B cell (primary cell): Measurements from ENCODE around the gene USP12. TPM values are rescaled to one million over a fixed set of nuclear protein-coding genes. Genes with fewer than 3 reads are reported as not detected.
A peak's percentile ranks its signal among the peaks of the same experiment; 100 is the strongest.
"Not testable (repeated sequence)": the region's sequence is repeated elsewhere in the genome, so short reads cannot be mapped to it uniquely, and the experiment has no call there.

Experiments
- ATAC-seq: fragments of 200-7000 bp; cut with Tn5 transposase; one replicate; pipeline ENCODE4 v1.10.0; 2021; ENCODE audit warnings: low read depth, mild to moderate bottlenecking, moderate number of reproducible peaks, moderate library complexity
- CTCF ChIA-PET: fragments of 350-600 bp; sonication (Branson Sonifier 250); formaldehyde crosslinking; loops from one replicate; lab custom pipeline; 2021; ENCODE audit warnings: antibody characterized with exemption, inconsistent platforms; lab: Charles Lee
- POLR2A ChIA-PET: fragments of 350-600 bp; sonication (Branson Sonifier 250); formaldehyde crosslinking; loops from one replicate; lab custom pipeline; 2021; ENCODE audit warnings: antibody characterized with exemption; lab: Charles Lee
- DNase-seq: peaks from one replicate; pipeline ENCODE4 v3.0.0; 2013
- H2AFZ ChIP-seq: 2 replicates; pipeline ENCODE4 v1.6.1; 2012; ENCODE audit warnings: mild to moderate bottlenecking, low read depth, low read length; ENCODE audit not compliant: insufficient read depth, poor library complexity, severe bottlenecking
- H3K27ac ChIP-seq, 2 donors: 1 replicate in 1 of 2; 2 replicates in 1 of 2; pipeline ENCODE4 v1.5.1; 2012 to 2013; ENCODE audit warnings: low read length in 2 of 2, mild to moderate bottlenecking in 2 of 2, moderate library complexity in 1 of 2
- H3K27me3 ChIP-seq, 4 experiments: fragments of 200-600 bp in 1 of 4; sonication (generic) in 1 of 4; replicated peaks in 1 of 4; 1 replicate in 2 of 4; 2 replicates in 2 of 4; pipeline versions ENCODE4 v1.6.1 to v1.7.0; 2013 to 2016; ENCODE audit warnings: low read length in 3 of 4, mild to moderate bottlenecking in 2 of 4, mixed read lengths in 1 of 4, moderate library complexity in 1 of 4; ENCODE audit not compliant: insufficient read depth in 4 of 4, control insufficient read depth in 3 of 4; ENCODE audit errors: control extremely low read depth in 1 of 4
- H3K36me3 ChIP-seq, 2 experiments: replicated peaks in 1 of 2; 1 replicate in 1 of 2; 2 replicates in 1 of 2; pipeline versions ENCODE4 v1.6.1 to v1.7.1; 2013; ENCODE audit warnings: low read length in 1 of 2; ENCODE audit not compliant: insufficient read depth in 2 of 2, control insufficient read depth in 1 of 2; ENCODE audit errors: control extremely low read depth in 1 of 2, extremely low read depth in 1 of 2
- H3K4me1 ChIP-seq, 2 donors: fragments of 200-600 bp in 1 of 2; sonication (generic) in 1 of 2; 1 replicate in 1 of 2; 2 replicates in 1 of 2; pipeline versions ENCODE4 v1.5.1 to v1.6.1; 2013 to 2017; ENCODE audit warnings: low read length in 2 of 2; ENCODE audit not compliant: control insufficient read depth in 2 of 2, insufficient read depth in 2 of 2
- H3K4me2 ChIP-seq: replicated peaks from 2 replicates; pipeline ENCODE3; 2012; ENCODE audit warnings: mild to moderate bottlenecking, low read depth, low read length; ENCODE audit not compliant: poor library complexity, severe bottlenecking
- H3K4me3 ChIP-seq, 5 experiments: fragments of 200-600 bp in 1 of 5; sonication (generic) in 1 of 5; 1 replicate in 3 of 5; 2 replicates in 2 of 5; pipeline versions ENCODE4 v1.5.1 to v1.7.0; 2011 to 2016; ENCODE audit warnings: low read length in 4 of 5, mild to moderate bottlenecking in 4 of 5, low read depth in 2 of 5, control low read depth in 1 of 5, moderate library complexity in 1 of 5; ENCODE audit not compliant: insufficient read depth in 1 of 5; ENCODE audit errors: control extremely low read depth in 1 of 5, extremely low read depth in 1 of 5
- H3K79me2 ChIP-seq: fragments of 200-600 bp; sonication (generic); one replicate; pipeline ENCODE4 v1.6.0; 2016; ENCODE audit warnings: low read length; ENCODE audit not compliant: control insufficient read depth, insufficient read depth
- H3K9ac ChIP-seq: fragments of 200-600 bp; sonication (generic); 2 replicates; pipeline ENCODE4 v1.6.1; 2017; ENCODE audit warnings: mild to moderate bottlenecking, low read length, moderate library complexity
- H3K9me3 ChIP-seq, 3 donors: one replicate each; pipeline versions ENCODE4 v1.6.1 to v1.7.1; 2013; ENCODE audit warnings: low read length in 2 of 3; ENCODE audit not compliant: control insufficient read depth in 2 of 3, insufficient read depth in 1 of 3; ENCODE audit errors: control extremely low read depth in 1 of 3
- H4K20me1 ChIP-seq: 2 replicates; pipeline ENCODE4 v1.6.0; 2012; ENCODE audit warnings: mild to moderate bottlenecking, low read length; ENCODE audit not compliant: insufficient read depth, control insufficient read depth, poor library complexity, severe bottlenecking
- H3K27ac Mint-ChIP-seq: one replicate; pipeline ENCODE4 v1.8.0; 2021; ENCODE audit warnings: mixed read lengths
- H3K27me3 Mint-ChIP-seq: one replicate; pipeline ENCODE4 v1.8.0; 2021; ENCODE audit warnings: mixed read lengths
- H3K4me1 Mint-ChIP-seq: one replicate; pipeline ENCODE4 v1.8.0; 2021; ENCODE audit warnings: mixed read lengths
- H3K4me3 Mint-ChIP-seq: one replicate; pipeline ENCODE4 v1.8.0; 2021; ENCODE audit warnings: mixed read lengths
- H3K9me3 Mint-ChIP-seq: one replicate; pipeline ENCODE4 v1.8.0; 2022; ENCODE audit warnings: mixed read lengths; ENCODE audit not compliant: insufficient read depth
- CTCF ChIP-seq: fragments of 200-600 bp; IDR thresholded peaks from one replicate; pipeline ENCODE4 v1.8.0; 2022; ENCODE audit warnings: antibody characterized with exemption, mild to moderate bottlenecking
- EZH2 ChIP-seq: IDR thresholded peaks from 2 replicates; pipeline ENCODE4 v1.6.1; 2012; ENCODE audit warnings: borderline replicate concordance, low read depth, mild to moderate bottlenecking, moderate library complexity, low read length; ENCODE audit not compliant: insufficient read depth, poor library complexity, severe bottlenecking
- whole genome bisulfite sequencing: methylation state at CpG from one replicate; pipeline ENCODE4 v1.1.5; 2013; ENCODE audit warnings: missing lambda C conversion rate; ENCODE audit not compliant: insufficient coverage; 5-methylcytosine and 5-hydroxymethylcytosine counted together
- intact Hi-C: fragments of 100-400 bp; cut with micrococcal nuclease; formaldehyde crosslinking; loops from one replicate; pipeline ENCODE4 v1.10.0; 2022
- polyA plus RNA-seq: library from polyadenylated mRNA; depleted of rRNA; stranded (reverse); fragments of >200 nt; gene quantifications from 2 replicates; pipeline ENCODE4 v1.2.3, GENCODE V29; 2012
- total RNA-seq, 2 donors: library from RNA; stranded (reverse); fragments of 120-200 nt in 1 of 2; gene quantifications; 1 replicate in 1 of 2; 2 replicates in 1 of 2; pipeline versions ENCODE4 v1.2.3 to v1.2.4, GENCODE V29; 2013 to 2022

USP12 gene
- total and polyA plus RNA-seq, 2 donors (not counting 1 experiment from before 2014, with no cell fraction given), result 21.7 to 46.3 TPM

GRCh38 chr13:27125357-27126282, 46.0 kb downstream of the USP12 start:
- Mint-ChIP-seq H3K27ac (peak overlapping the region; percentile 53), H3K4me1 (peaks cover 60% of the 10 kb centered on the region), H3K4me3 (no peak overlapping the region), H3K9me3 (peaks cover 7% of the 10 kb centered on the region), H3K27me3 (no peaks in the 10 kb centered on the region)
- WGBS, result 96% methylated on average over 21 of the region's 23 CpGs
- intact Hi-C loops, result no loop called here
- Histone ChIP-seq H3K27me3 (no peaks in the 10 kb centered on the region), H3K9me3 (peaks cover 2 to 28% (median 10%) of the 10 kb centered on the region in 3 donors), H2AFZ (no peak overlapping the region), H3K79me2 (peaks cover 97% of the 10 kb centered on the region), H4K20me1 (peaks cover 64% of the 10 kb centered on the region), H3K9ac (no peak overlapping the region), H3K4me3 (no peak overlapping the region), H3K36me3 (no peaks in the 10 kb centered on the region), H3K4me1 (peaks cover 15 to 21% of the 10 kb centered on the region in 2 donors), H3K4me2 (no peak overlapping the region), H3K27ac (no peak overlapping the region)
- TF ChIP-seq EZH2 (no peak), CTCF (no peak)
- ATAC-seq, result no peak
- no peak for DNase-seq
- CTCF ChIA-PET, result no interaction called here
- POLR2A ChIA-PET, result no interaction called here

- Mint-ChIP-seq H3K4me1 (peaks cover 59% of the 10 kb centered on the region), H3K27me3 (no peaks in the 10 kb centered on the region), H3K27ac (no peak overlapping the region), H3K9me3 (peaks cover 6% of the 10 kb centered on the region), H3K4me3 (no peak overlapping the region)
- no peak for ATAC-seq
- 100% methylated on average over 3 of the region's 4 CpGs for WGBS
- H3K4me2 ChIP-seq, result no peak overlapping the region
- no peak overlapping the region for H3K4me3 ChIP-seq
- peaks cover 0 to 23% (median 2%) of the 10 kb centered on the region in 3 donors for H3K9me3 ChIP-seq
- H3K36me3 ChIP-seq, result no peaks in the 10 kb centered on the region
- POLR2A ChIA-PET, result interaction anchor here (0.5 kb wide), 1 partner anchor 1028 kb away, joined by 5 read pairs; no protein-coding TSS in a partner anchor
- H3K9ac ChIP-seq, result no peak overlapping the region
- CTCF ChIA-PET, result no interaction called here
- peaks cover 15 to 21% of the 10 kb centered on the region in 2 donors for H3K4me1 ChIP-seq
- no peaks in the 10 kb centered on the region for H3K27me3 ChIP-seq
- H3K79me2 ChIP-seq, result peaks cover 97% of the 10 kb centered on the region
- no peak overlapping the region for H3K27ac ChIP-seq
- no peak for DNase-seq
- H2AFZ ChIP-seq, result no peak overlapping the region
- TF ChIP-seq CTCF, result no peak
- TF ChIP-seq EZH2, result no peak
- peaks cover 63% of the 10 kb centered on the region for H4K20me1 ChIP-seq
- intact Hi-C loops, result no loop called here
These were observed 47.0 kb downstream of the USP12 start for GRCh38 chr13:27124571-27124970.

GRCh38 chr13:27123445-27123844, 48.2 kb downstream of the USP12 start:
- H3K27ac ChIP-seq, CTCF ChIA-PET: not testable (repeated sequence)

More at GRCh38 chr13:27123445-27123844, 48.2 kb downstream of the USP12 start:
- H3K27me3 ChIP-seq, H3K9ac ChIP-seq, H3K27me3 Mint-ChIP-seq, H2AFZ ChIP-seq, H3K9me3 Mint-ChIP-seq, H3K27ac Mint-ChIP-seq, H3K4me3 Mint-ChIP-seq, intact Hi-C loops, ATAC-seq, H3K4me2 ChIP-seq, DNase-seq, H3K4me3 ChIP-seq, POLR2A ChIA-PET, H3K36me3 ChIP-seq: not testable (repeated sequence)
- Histone ChIP-seq H3K9me3 (peaks cover 0 to 19% (median 2%) of the 10 kb centered on the region in 3 donors), H4K20me1 (peaks cover 65% of the 10 kb centered on the region), H3K4me1 (peaks cover 20 to 21% of the 10 kb centered on the region in 2 donors), H3K79me2 (peaks cover 97% of the 10 kb centered on the region)
- WGBS, result 100% methylated on average over 1 of the region's 4 CpGs
- peaks cover 64% of the 10 kb centered on the region for H3K4me1 Mint-ChIP-seq
